ENCODE data around the gene PTPRM.

The PTPRM gene

GRCh38 chr18:7859122-7859521, 292.0 kb downstream of the PTPRM start (continued):
- TF ChIP-seq ZNF132 (tag by site-specific recombination; IDR thresholded peaks at IDR 0.05; ENCODE audit: borderline replicate concordance): no peak

DNA sequence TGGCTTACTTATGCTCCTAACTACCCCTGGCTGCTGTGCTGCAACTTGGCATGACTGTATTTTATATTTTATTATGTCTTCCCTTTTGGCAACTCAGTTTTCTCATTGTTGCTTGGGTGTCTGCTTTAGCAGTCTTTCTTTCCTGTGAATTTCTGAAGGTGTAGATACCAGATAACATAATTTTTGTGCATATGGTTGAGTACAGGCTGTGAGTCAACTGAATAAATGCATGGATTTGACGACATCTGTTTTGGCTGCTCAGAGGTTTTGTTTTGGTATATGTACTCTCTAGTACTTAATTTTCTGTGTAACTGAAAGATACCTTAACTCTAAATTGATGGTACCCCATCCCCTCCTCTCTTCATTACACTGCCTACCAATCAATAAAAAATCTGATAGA, 303.1 kb downstream of the PTPRM start:
- ChIA-PET CTCF (interaction anchor here (0.6 to 0.7 kb wide), 3 partner anchors 61 to 1111 kb away, joined by 3 read pairs; no protein-coding TSS in a partner anchor), POLR2A (no interaction called here)
- Histone ChIP-seq H3K36me3 (ENCODE audit: control insufficient read depth in 2 of 2, insufficient read depth in 1 of 2, low read length in 2 of 2) (no peaks in the 10 kb centered on the region), H3K4me1 (ENCODE audit: control insufficient read depth, insufficient read depth, low read length) (peaks cover 20% of the 10 kb centered on the region), H3K9me3 (ENCODE audit: control insufficient read depth, insufficient read depth, low read depth, low read length) (no peaks in the 10 kb centered on the region), H3K4me3 (ENCODE audit: low read depth, low read length) (no peak overlapping the region), H3K27ac (ENCODE audit: extremely low read depth, low read depth, low read length) (no peak overlapping the region)
- TF ChIP-seq TCF7L2 (IDR thresholded peaks at IDR 0.05; ENCODE audit: borderline replicate concordance, low read depth, low read length) (no peak), GLI4 (tag by site-specific recombination; IDR thresholded peaks at IDR 0.05) (no peak), ZNF433 (tag by site-specific recombination; IDR thresholded peaks at IDR 0.05; ENCODE audit: low read depth) (no peak), ZNF792 (tag by site-specific recombination; IDR thresholded peaks at IDR 0.05) (no peak), ZNF629 (tag by site-specific recombination; IDR thresholded peaks at IDR 0.05) (no peak), ZNF670 (tag by site-specific recombination; IDR thresholded peaks at IDR 0.05; ENCODE audit: low read depth) (no peak), ZNF549 (tag by site-specific recombination; IDR thresholded peaks at IDR 0.05) (no peak), SETDB1 (IDR thresholded peaks at IDR 0.05; ENCODE audit: insufficient read length, low read length) (no peak), GLIS1 (tag by site-specific recombination; IDR thresholded peaks at IDR 0.05) (no peak), ZNF133 (tag by site-specific recombination; IDR thresholded peaks at IDR 0.05) (no peak), ZNF621 (tag by site-specific recombination; IDR thresholded peaks at IDR 0.05) (no peak), ZBTB7A (tag by site-specific recombination; IDR thresholded peaks at IDR 0.05; ENCODE audit: low read depth) (no peak), KLF8 (tag by site-specific recombination; IDR thresholded peaks at IDR 0.05) (no peak), ZNF785 (tag by site-specific recombination; IDR thresholded peaks at IDR 0.05) (no peak), ZBTB26 (tag by site-specific recombination; optimal IDR thresholded peaks at IDR 0.05) (no peak), ZNF140 (tag by site-specific recombination; IDR thresholded peaks at IDR 0.05) (no peak)
- TF ChIP-seq, protein P1, sequence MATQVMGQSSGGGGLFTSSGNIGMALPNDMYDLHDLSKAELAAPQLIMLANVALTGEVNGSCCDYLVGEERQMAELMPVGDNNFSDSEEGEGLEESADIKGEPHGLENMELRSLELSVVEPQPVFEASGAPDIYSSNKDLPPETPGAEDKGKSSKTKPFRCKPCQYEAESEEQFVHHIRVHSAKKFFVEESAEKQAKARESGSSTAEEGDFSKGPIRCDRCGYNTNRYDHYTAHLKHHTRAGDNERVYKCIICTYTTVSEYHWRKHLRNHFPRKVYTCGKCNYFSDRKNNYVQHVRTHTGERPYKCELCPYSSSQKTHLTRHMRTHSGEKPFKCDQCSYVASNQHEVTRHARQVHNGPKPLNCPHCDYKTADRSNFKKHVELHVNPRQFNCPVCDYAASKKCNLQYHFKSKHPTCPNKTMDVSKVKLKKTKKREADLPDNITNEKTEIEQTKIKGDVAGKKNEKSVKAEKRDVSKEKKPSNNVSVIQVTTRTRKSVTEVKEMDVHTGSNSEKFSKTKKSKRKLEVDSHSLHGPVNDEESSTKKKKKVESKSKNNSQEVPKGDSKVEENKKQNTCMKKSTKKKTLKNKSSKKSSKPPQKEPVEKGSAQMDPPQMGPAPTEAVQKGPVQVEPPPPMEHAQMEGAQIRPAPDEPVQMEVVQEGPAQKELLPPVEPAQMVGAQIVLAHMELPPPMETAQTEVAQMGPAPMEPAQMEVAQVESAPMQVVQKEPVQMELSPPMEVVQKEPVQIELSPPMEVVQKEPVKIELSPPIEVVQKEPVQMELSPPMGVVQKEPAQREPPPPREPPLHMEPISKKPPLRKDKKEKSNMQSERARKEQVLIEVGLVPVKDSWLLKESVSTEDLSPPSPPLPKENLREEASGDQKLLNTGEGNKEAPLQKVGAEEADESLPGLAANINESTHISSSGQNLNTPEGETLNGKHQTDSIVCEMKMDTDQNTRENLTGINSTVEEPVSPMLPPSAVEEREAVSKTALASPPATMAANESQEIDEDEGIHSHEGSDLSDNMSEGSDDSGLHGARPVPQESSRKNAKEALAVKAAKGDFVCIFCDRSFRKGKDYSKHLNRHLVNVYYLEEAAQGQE (tag by site-specific recombination; IDR thresholded peaks at IDR 0.05): no peak
- TF ChIP-seq, protein P2, sequence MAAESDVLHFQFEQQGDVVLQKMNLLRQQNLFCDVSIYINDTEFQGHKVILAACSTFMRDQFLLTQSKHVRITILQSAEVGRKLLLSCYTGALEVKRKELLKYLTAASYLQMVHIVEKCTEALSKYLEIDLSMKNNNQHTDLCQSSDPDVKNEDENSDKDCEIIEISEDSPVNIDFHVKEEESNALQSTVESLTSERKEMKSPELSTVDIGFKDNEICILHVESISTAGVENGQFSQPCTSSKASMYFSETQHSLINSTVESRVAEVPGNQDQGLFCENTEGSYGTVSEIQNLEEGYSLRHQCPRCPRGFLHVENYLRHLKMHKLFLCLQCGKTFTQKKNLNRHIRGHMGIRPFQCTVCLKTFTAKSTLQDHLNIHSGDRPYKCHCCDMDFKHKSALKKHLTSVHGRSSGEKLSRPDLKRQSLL (tag by site-specific recombination; IDR thresholded peaks at IDR 0.05): no peak
- TF ChIP-seq, protein P3, sequence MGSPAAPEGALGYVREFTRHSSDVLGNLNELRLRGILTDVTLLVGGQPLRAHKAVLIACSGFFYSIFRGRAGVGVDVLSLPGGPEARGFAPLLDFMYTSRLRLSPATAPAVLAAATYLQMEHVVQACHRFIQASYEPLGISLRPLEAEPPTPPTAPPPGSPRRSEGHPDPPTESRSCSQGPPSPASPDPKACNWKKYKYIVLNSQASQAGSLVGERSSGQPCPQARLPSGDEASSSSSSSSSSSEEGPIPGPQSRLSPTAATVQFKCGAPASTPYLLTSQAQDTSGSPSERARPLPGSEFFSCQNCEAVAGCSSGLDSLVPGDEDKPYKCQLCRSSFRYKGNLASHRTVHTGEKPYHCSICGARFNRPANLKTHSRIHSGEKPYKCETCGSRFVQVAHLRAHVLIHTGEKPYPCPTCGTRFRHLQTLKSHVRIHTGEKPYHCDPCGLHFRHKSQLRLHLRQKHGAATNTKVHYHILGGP (tag by site-specific recombination; IDR thresholded peaks at IDR 0.05): no peak

All from HEK293 (cell line).